ENCODE measurements around the gene ZNF783. TPM values are rescaled to one million over a fixed set of nuclear protein-coding genes. Genes with fewer than 3 reads are reported as not detected.

ZNF783 gene
- total RNA-seq, 1 donor from 2014 or later = 19.0 TPM

DNA sequence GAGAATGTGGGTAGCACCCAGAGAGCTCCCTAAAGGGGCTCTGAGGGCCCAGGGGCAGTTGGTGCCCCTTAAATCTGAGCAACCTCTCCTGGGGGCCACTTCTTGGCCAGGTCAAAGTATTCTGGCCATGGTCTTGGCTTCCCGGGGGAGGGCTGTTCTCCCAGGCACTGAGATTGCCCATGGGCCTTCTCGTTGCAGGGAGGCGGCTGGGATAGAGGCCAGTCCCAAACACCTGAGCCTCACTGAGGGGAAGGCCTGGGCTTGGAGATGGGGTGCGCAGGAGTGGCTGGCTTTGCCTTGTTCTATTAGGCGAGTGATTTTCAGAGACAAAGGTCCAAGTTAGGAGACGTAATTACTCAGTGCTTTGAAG is 33.5 kb downstream of the ZNF783 start:
- H3K27ac Mint-ChIP-seq (ENCODE audit: unreplicated experiment) = no peak overlapping the region
- TF ChIP-seq, protein P1, sequence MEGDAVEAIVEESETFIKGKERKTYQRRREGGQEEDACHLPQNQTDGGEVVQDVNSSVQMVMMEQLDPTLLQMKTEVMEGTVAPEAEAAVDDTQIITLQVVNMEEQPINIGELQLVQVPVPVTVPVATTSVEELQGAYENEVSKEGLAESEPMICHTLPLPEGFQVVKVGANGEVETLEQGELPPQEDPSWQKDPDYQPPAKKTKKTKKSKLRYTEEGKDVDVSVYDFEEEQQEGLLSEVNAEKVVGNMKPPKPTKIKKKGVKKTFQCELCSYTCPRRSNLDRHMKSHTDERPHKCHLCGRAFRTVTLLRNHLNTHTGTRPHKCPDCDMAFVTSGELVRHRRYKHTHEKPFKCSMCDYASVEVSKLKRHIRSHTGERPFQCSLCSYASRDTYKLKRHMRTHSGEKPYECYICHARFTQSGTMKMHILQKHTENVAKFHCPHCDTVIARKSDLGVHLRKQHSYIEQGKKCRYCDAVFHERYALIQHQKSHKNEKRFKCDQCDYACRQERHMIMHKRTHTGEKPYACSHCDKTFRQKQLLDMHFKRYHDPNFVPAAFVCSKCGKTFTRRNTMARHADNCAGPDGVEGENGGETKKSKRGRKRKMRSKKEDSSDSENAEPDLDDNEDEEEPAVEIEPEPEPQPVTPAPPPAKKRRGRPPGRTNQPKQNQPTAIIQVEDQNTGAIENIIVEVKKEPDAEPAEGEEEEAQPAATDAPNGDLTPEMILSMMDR (IDR thresholded peaks at IDR 0.05) = no peak
- H3K36me3 Mint-ChIP-seq (ENCODE audit: low read depth) = peaks cover 20% of the 10 kb centered on the region
- H3K4me1 Mint-ChIP-seq (ENCODE audit: low read depth) = peaks cover 4% of the 10 kb centered on the region
- H3K27me3 Mint-ChIP-seq (ENCODE audit: low read depth) = no peaks in the 10 kb centered on the region
- H3K9me3 Mint-ChIP-seq (ENCODE audit: low read depth) = peaks cover 5% of the 10 kb centered on the region
- DNase-seq (ENCODE audit: low spot score) = no peak
- no peak overlapping the region for H3K4me3 Mint-ChIP-seq (ENCODE audit: unreplicated experiment)

DNA sequence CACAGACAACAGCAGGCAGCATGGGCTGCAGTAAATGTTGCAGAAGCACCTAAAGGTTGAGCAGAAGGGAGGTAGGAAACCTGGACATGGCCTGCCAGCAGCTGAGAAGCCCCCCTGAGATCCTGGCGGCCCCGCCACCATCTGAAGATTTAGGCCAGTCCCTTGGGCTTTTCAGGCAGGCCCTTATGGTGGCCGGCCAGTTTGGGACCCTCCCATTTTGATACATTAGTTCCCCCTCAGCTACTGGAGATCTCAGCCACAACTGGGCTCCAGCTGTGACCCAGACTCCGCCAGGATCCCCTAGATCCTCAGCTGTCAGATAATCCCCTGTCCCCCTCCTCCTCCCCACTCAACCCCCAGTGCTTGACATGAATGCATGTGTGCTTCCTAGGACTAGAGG is 34.4 kb downstream of the ZNF783 start:
- peaks cover 20% of the 10 kb centered on the region for H3K36me3 Mint-ChIP-seq (ENCODE audit: low read depth)
- peaks cover 12% of the 10 kb centered on the region for H3K4me1 Mint-ChIP-seq (ENCODE audit: low read depth)
- H3K27ac Mint-ChIP-seq (ENCODE audit: unreplicated experiment) = no peak overlapping the region
- TF ChIP-seq, protein P1 (IDR thresholded peaks at IDR 0.05) = no peak
- DNase-seq (ENCODE audit: low spot score) = no peak
- no peaks in the 10 kb centered on the region for H3K27me3 Mint-ChIP-seq (ENCODE audit: low read depth)
- H3K9me3 Mint-ChIP-seq (ENCODE audit: low read depth) = peaks cover 5% of the 10 kb centered on the region
- H3K4me3 Mint-ChIP-seq (ENCODE audit: unreplicated experiment) = no peak overlapping the region

DNA sequence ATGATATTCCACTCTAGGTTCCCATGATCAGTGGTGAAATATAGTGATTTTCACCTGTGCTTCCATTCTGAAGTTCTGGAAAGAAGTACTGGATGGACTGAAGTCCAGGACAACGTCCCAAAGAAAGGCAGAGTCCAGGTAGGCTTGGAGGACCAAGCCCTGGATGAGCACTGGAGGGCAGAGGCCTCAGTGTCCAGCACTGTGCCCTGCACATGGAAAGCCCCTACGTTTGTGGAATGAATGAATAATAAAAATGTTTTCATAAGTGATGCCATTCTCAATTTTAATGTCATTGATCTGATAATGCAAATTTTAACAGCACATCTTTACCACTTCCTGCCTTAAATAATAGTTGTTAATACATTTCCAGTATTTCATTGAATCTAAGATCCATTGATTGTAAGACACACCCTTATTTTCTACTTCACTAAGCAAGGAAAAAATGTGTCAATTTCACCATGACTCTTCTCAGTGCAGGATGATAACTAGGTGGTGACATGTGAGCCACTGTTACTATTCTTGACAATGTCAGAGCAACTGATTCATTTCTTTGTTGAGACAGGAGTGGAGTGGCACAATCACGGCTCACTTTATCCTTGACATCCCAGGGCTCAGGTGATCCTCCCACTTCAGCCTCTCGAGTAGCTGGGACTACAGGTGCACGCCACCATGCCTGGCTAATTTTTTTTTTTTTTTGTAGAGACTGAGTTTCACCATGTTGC is 35.2 kb downstream of the ZNF783 start:
- Mint-ChIP-seq H3K27me3 (ENCODE audit: low read depth) (no peaks in the 10 kb centered on the region), H3K9me3 (ENCODE audit: low read depth) (peaks cover 5% of the 10 kb centered on the region), H3K27ac (ENCODE audit: unreplicated experiment) (no peak overlapping the region), H3K4me3 (ENCODE audit: unreplicated experiment) (no peak overlapping the region), H3K4me1 (ENCODE audit: low read depth) (peaks cover 12% of the 10 kb centered on the region), H3K36me3 (ENCODE audit: low read depth) (peaks cover 20% of the 10 kb centered on the region)
- TF ChIP-seq, protein P1 (IDR thresholded peaks at IDR 0.05) = no peak
- no peak for DNase-seq (ENCODE audit: low spot score)

DNA sequence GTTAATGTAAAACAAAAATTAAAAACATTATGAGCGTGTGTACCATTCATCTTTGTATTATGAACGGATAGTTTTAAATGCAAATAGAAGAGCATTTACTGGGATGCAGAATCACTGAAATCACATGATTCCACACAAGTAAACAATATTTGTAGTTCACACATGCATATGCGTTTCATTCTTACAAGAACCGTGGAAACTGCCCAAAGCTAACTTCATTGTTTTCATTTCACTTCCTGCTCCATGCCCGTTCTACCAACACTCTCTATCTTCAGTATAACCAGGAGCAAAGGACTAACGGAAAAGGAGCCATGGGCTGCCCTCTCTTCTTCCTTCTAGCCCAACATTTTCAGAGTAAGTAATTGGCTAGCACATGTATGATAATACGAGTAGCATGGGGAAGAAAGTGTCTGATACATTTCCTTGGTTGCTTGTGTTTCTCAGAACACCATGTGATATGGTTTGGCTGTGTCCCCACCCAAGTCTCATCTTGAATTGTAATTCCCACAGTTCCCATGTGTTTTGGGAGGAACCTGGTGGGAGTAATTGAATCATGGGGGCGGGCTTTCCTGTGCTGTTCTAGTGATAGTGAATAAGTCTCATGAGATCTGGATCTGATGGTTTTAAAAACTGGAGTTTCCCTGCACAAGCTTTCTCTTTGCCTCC is 38.8 kb downstream of the ZNF783 start:
- H3K27me3 Mint-ChIP-seq (ENCODE audit: low read depth) = no peaks in the 10 kb centered on the region
- TF ChIP-seq, protein P1 (IDR thresholded peaks at IDR 0.05) = no peak
- H3K4me1 Mint-ChIP-seq (ENCODE audit: low read depth) = peaks cover 12% of the 10 kb centered on the region
- no peak overlapping the region for H3K4me3 Mint-ChIP-seq (ENCODE audit: unreplicated experiment)
- H3K9me3 Mint-ChIP-seq (ENCODE audit: low read depth) = peaks cover 7% of the 10 kb centered on the region
- DNase-seq (ENCODE audit: low spot score) = no peak
- H3K27ac Mint-ChIP-seq (ENCODE audit: unreplicated experiment) = no peak overlapping the region
- peaks cover 5% of the 10 kb centered on the region for H3K36me3 Mint-ChIP-seq (ENCODE audit: low read depth)

DNA sequence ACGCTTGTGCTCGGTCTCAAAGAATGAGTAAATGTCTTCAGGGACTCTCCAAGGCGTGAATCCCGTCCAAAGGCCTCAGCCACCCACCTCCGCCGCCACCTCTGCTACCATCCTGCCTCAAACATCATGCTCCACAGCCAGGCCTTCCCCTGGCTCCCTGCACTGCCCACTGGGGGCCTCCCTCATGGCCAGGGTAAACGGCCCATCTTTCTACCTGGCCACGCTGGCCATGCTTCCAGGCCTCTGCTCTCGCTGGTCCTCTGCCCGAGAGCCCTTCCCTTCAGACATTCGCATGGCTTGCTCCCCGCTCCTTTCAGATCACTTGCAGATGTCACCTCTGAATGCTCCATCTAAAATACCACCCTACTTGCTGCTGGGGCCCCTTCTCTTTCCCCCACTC is 40.2 kb downstream of the ZNF783 start:
- Mint-ChIP-seq H3K4me1 (ENCODE audit: low read depth) (peaks cover 12% of the 10 kb centered on the region), H3K27me3 (ENCODE audit: low read depth) (no peaks in the 10 kb centered on the region), H3K4me3 (ENCODE audit: unreplicated experiment) (no peak overlapping the region), H3K27ac (ENCODE audit: unreplicated experiment) (no peak overlapping the region), H3K9me3 (ENCODE audit: low read depth) (peaks cover 7% of the 10 kb centered on the region), H3K36me3 (ENCODE audit: low read depth) (peaks cover 2% of the 10 kb centered on the region)
- TF ChIP-seq, protein P1 (IDR thresholded peaks at IDR 0.05) = no peak
- DNase-seq (ENCODE audit: low spot score) = no peak
